Retinal pigment epithelial cell (primary cell): Measurements from ENCODE around the gene AMIGO1.

Experiments used
- DNase-seq: peaks from one replicate; pipeline ENCODE4 v3.0.0-alpha.2; 2010; ENCODE audit warnings: low read depth
- H3K4me3 ChIP-seq: 2 replicates; pipeline ENCODE4 v1.5.1; 2011; ENCODE audit warnings: mild to moderate bottlenecking, low read length, control low read depth, moderate library complexity
- CTCF ChIP-seq: conservative IDR thresholded peaks from 2 replicates; pipeline ENCODE4 v1.5.1; 2011; ENCODE audit warnings: low read depth, low read length, control low read depth, inconsistent platforms

The AMIGO1 gene

DNA sequence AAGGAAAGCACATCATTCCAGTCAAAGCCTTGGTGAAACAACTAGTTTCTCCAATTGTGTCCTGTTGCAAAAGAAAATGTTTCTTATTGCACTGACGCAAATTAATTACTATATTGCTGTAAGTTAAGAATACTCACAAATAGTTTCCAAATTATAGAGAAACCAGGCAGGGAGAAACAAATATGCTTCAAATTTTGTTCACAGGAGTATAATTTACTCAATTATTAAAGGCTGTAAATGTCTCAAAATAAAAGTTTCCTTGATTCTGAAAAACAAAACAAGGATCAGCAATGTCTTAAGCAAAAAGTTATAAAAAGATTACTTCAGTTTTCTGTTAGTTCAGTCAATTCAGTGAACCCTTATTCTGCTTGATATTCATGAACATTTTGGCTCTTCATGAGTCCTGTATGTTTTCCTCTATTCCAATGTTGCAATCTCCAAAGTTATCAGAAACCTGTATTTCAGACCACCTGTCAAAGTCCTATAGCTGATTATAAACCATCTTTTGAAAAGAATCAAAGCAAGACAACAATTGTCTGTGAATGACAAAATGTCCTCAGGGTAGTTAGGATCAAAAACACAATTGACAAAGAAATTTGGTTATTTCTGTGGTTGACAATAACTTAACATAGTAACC, 54.9 kb downstream of the AMIGO1 start:
- no peak for TF ChIP-seq CTCF

More for the DNA sequence above, 54.9 kb downstream of the AMIGO1 start:
- no peak for DNase-seq
- no peak overlapping the region for H3K4me3 ChIP-seq
